Mesenchymal stem cell (in vitro differentiated cells and primary cell): Measurements from ENCODE around the gene THAP5.
A peak's percentile ranks its signal among the peaks of the same experiment; 100 is the strongest.

Source experiments
- DNase-seq: peaks from one replicate; pipeline ENCODE4 v3.0.0-alpha.2; 2013
- H2AFZ ChIP-seq: one replicate; pipeline ENCODE4 v1.6.1; 2013; ENCODE audit warnings: low read depth, mild to moderate bottlenecking, control low read depth, inconsistent platforms, low read length, moderate library complexity
- H2AK5ac ChIP-seq: 2 replicates; pipeline ENCODE4 v1.6.1; 2013; ENCODE audit warnings: low read length, moderate library complexity, mild to moderate bottlenecking, inconsistent platforms; ENCODE audit not compliant: severe bottlenecking
- H2BK120ac ChIP-seq: one replicate; pipeline ENCODE4 v1.6.1; 2013; ENCODE audit warnings: low read depth, mild to moderate bottlenecking, inconsistent platforms, low read length, moderate library complexity
- H2BK12ac ChIP-seq, 2 experiments: one replicate each; pipeline ENCODE4 v1.6.1; 2013; ENCODE audit warnings: inconsistent platforms in 2 of 2, low read length in 2 of 2, mild to moderate bottlenecking in 2 of 2, moderate library complexity in 2 of 2, control low read depth in 1 of 2
- H2BK15ac ChIP-seq: one replicate; pipeline ENCODE4 v1.6.1; 2013; ENCODE audit warnings: mild to moderate bottlenecking, low read depth, inconsistent platforms; ENCODE audit not compliant: poor library complexity, severe bottlenecking
- H2BK5ac ChIP-seq: 2 replicates; pipeline ENCODE4 v1.6.1; 2013; ENCODE audit warnings: low read depth, mild to moderate bottlenecking, low read length, control low read depth, inconsistent platforms; ENCODE audit not compliant: poor library complexity, severe bottlenecking
- H3K14ac ChIP-seq, 2 experiments: one replicate each; pipeline ENCODE4 v1.6.1; 2013; ENCODE audit warnings: inconsistent platforms in 2 of 2, low read length in 2 of 2, control low read depth in 1 of 2, mild to moderate bottlenecking in 1 of 2, moderate library complexity in 1 of 2
- H3K18ac ChIP-seq, 2 experiments: one replicate each; pipeline ENCODE4 v1.6.1; 2013; ENCODE audit warnings: inconsistent platforms in 2 of 2, low read length in 2 of 2, control low read depth in 1 of 2, low read depth in 1 of 2, mild to moderate bottlenecking in 1 of 2
- H3K23ac ChIP-seq, 2 experiments: one replicate each; pipeline ENCODE4 v1.6.1; 2013; ENCODE audit warnings: inconsistent platforms in 2 of 2, low read length in 2 of 2, mild to moderate bottlenecking in 2 of 2, moderate library complexity in 2 of 2, control low read depth in 1 of 2
- H3K27ac ChIP-seq: 2 replicates; pipeline ENCODE4 v1.5.1; 2013; ENCODE audit warnings: mild to moderate bottlenecking, moderate library complexity, low read length, control low read depth, inconsistent platforms; ENCODE audit not compliant: poor library complexity, severe bottlenecking
- H3K27me3 ChIP-seq, 2 experiments: 2 replicates each; pipeline versions ENCODE4 v1.6.1 to v1.7.0; 2013; ENCODE audit warnings: low read length in 2 of 2, mild to moderate bottlenecking in 2 of 2, moderate library complexity in 2 of 2, control low read depth in 1 of 2, inconsistent platforms in 1 of 2; ENCODE audit not compliant: control insufficient read depth in 1 of 2, insufficient read depth in 1 of 2
- H3K36me3 ChIP-seq, 2 experiments: 2 replicates each; pipeline versions ENCODE4 v1.6.1 to v1.7.0; 2013; ENCODE audit warnings: low read length in 2 of 2, control low read depth in 1 of 2, inconsistent platforms in 1 of 2, low read depth in 1 of 2, mild to moderate bottlenecking in 1 of 2; ENCODE audit not compliant: insufficient read depth in 2 of 2, control insufficient read depth in 1 of 2
- H3K4ac ChIP-seq, 2 experiments: one replicate each; pipeline ENCODE4 v1.6.1; 2013; ENCODE audit warnings: inconsistent platforms in 2 of 2, low read length in 2 of 2, mild to moderate bottlenecking in 2 of 2, moderate library complexity in 2 of 2, control low read depth in 1 of 2, low read depth in 1 of 2
- H3K4me1 ChIP-seq: 2 replicates; pipeline ENCODE4 v1.6.1; 2013; ENCODE audit warnings: low read depth, low read length, control low read depth; ENCODE audit not compliant: control insufficient read depth, insufficient read depth
- H3K4me2 ChIP-seq: 2 replicates; pipeline ENCODE4 v1.6.1; 2013; ENCODE audit warnings: low read length, mild to moderate bottlenecking, inconsistent platforms; ENCODE audit not compliant: poor library complexity, severe bottlenecking
- H3K4me3 ChIP-seq, 2 experiments: 2 replicates each; pipeline versions ENCODE4 v1.5.1 to v1.7.0; 2013; ENCODE audit warnings: low read length in 2 of 2, mild to moderate bottlenecking in 2 of 2, control low read depth in 1 of 2, low read depth in 1 of 2; ENCODE audit not compliant: insufficient read depth in 1 of 2
- H3K79me1 ChIP-seq: replicated peaks from 2 replicates; pipeline ENCODE4 v1.6.1; 2013; ENCODE audit warnings: mild to moderate bottlenecking, control low read depth, low read length, inconsistent platforms; ENCODE audit not compliant: poor library complexity, severe bottlenecking
- H3K9ac ChIP-seq: 2 replicates; pipeline ENCODE4 v1.7.0; 2013; ENCODE audit warnings: mild to moderate bottlenecking, low read length, moderate library complexity
- H3K9me3 ChIP-seq: 2 replicates; pipeline ENCODE4 v1.7.0; 2013; ENCODE audit warnings: mild to moderate bottlenecking, low read length; ENCODE audit not compliant: control insufficient read depth
- H4K8ac ChIP-seq: one replicate; pipeline ENCODE4 v1.6.1; 2013; ENCODE audit warnings: inconsistent platforms, mild to moderate bottlenecking, low read length, moderate library complexity
- H4K91ac ChIP-seq: one replicate; pipeline ENCODE4 v1.6.1; 2013; ENCODE audit warnings: mild to moderate bottlenecking, low read length, inconsistent platforms
- WGBS: methylation state at CpG from one replicate; pipeline ENCODE4 v1.1.7; 2013; ENCODE audit warnings: mixed read lengths; 5-methylcytosine and 5-hydroxymethylcytosine counted together

The THAP5 gene

DNA sequence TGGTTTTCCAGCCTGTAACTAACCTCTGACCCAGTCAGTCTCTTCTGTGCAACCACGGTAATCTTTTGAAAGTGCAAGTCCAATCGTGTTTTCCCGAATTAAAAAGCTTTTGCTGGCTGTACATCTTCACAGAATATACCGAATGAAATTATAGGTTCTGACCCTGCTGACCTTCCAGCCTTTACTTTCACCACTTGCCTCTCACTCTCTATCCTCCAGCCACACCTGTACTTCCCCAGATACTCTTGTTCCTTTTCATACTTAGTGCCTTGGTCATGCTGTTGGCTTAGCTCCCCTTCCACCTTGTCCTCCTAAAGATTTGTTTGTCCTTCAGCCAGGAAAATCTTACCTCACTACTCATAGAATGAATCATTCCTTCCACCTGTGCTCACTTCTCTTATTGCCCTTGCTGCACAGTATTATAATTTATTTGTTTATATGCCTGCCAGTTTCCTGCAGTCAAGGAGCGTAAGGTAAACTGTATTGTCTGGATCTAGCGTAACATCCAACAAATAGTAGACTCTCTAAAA, 41.3 kb downstream of the THAP5 start:
- Histone ChIP-seq H3K4me2 (no peak overlapping the region), H3K9me3 (no peaks in the 10 kb centered on the region), H3K4me3 (no peak overlapping the region), H3K4me1 (peaks cover 3% of the 10 kb centered on the region), H2BK15ac (no peak overlapping the region), H2AK5ac (no peak overlapping the region), H3K4ac (no peak overlapping the region), H3K14ac (no peak overlapping the region), H3K27ac (no peak overlapping the region), H2BK120ac (no peak overlapping the region), H3K9ac (no peak overlapping the region), H2BK12ac (no peak overlapping the region), H3K36me3 (no peaks in the 10 kb centered on the region), H3K27me3 (no peaks in the 10 kb centered on the region), H2BK5ac (no peak overlapping the region), H3K79me1 (peaks cover 4% of the 10 kb centered on the region), H3K18ac (no peak overlapping the region), H2AFZ (no peak overlapping the region), H4K8ac (no peak overlapping the region), H4K91ac (no peak overlapping the region), H3K23ac (no peak overlapping the region)
- 96% methylated on average over 4 of the region's 6 CpGs for WGBS
- no peak for DNase-seq

GRCh38 chr7:108526768-108527017, 42.8 kb downstream of the THAP5 start:
- Histone ChIP-seq H2BK15ac (no peak overlapping the region), H3K79me1 (peaks cover 10% of the 10 kb centered on the region), H3K9ac (peak overlapping the region; percentile 97), H3K4me3 (peak overlapping the region; percentile 61 to 95), H3K14ac (no peak overlapping the region), H4K8ac (no peak overlapping the region), H3K27ac (peak overlapping the region; percentile 80), H3K9me3 (no peaks in the 10 kb centered on the region), H2AFZ (no peak overlapping the region), H3K23ac (no peak overlapping the region), H3K4me1 (peaks cover 3% of the 10 kb centered on the region), H2AK5ac (no peak overlapping the region), H2BK120ac (peak overlapping the region; percentile 34), H3K36me3 (no peaks in the 10 kb centered on the region), H3K18ac (peak overlapping the region; percentile 86 to 88), H4K91ac (peak overlapping the region; percentile 7), H3K27me3 (no peaks in the 10 kb centered on the region), H2BK5ac (no peak overlapping the region), H2BK12ac (no peak overlapping the region), H3K4me2 (peak overlapping the region; percentile 84), H3K4ac (peak overlapping the region in 1 of 2 experiments; percentile 13)
- DNase-seq, result no peak
- 27% methylated on average over 2 of the region's 3 CpGs for WGBS

DNA sequence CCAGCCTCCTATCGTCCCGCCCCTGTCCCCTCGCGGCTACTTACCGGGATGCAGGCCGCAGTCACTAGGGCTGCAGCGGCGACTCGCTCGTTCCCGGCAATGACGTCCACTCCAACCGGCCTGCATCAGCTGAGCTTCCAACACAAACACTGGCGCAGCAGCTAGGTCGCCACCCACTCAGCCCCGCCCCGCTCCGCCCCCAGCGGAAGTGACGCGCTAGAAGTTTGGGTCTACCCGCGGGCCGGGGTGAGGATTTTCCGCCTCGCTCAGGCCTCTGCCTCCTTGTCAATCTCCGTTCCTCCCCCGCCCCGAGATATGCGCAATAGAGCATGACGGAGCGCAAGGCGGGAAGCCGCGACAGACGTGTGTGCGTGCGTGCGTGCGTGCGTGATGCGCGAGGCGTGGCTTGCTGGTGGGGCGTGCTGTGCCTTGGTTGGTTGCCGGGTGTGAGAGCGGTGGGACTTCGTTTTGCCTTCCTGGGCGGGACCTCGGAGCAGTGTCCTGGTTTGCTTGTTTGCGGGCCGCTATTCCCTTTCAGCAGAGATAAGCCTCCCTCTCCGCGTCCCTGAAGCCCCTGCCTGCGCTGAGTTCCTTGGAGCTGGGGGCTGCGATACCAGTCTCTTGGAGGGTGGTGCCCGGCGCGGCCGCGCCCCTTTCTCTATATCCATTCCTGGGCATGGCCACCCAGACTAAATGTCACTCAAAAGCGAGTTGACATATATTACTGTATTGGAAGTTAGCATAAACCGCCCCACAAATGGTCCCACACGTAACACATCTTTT, 43.3 kb downstream of the THAP5 start, which contains the start of gene PNPLA8:
TSS of gene PNPLA8 (minus strand) at position 151 of the 783 bp plus-strand sequence. CDS start 10,644 bp downstream, outside the sequence.
- peak within 1 kb of the TSS; percentile 84 for H3K4me2 ChIP-seq
- H4K91ac ChIP-seq, result peak within 1 kb of the TSS; percentile 88
- H3K4ac ChIP-seq, result peak within 1 kb of the TSS in 1 of 2 experiments; percentile 88

GRCh38 chr7:108525327-108525984, 44.0 kb downstream of the THAP5 start:
- H3K9me3 ChIP-seq, result no peaks in the 10 kb centered on the region
- H3K4me3 ChIP-seq, result peak overlapping the region; percentile 89 to 95
- H3K18ac ChIP-seq, result peak overlapping the region; percentile 94 to 97
- H3K79me1 ChIP-seq, result peaks cover 12% of the 10 kb centered on the region
- H3K23ac ChIP-seq, result peak overlapping the region in 1 of 2 experiments; percentile 85
- peak overlapping the region; percentile 37 for H3K4me2 ChIP-seq
- H3K14ac ChIP-seq, result peak overlapping the region in 1 of 2 experiments; percentile 83
- peak overlapping the region; percentile 88 for H4K91ac ChIP-seq
- H4K8ac ChIP-seq, result peak overlapping the region; percentile 91
- no peak overlapping the region for H2BK120ac ChIP-seq
- peak overlapping the region; percentile 97 for H3K9ac ChIP-seq
- H2BK5ac ChIP-seq, result peak overlapping the region; percentile 66
- WGBS, result 0% methylated on average over 17 of the region's 22 CpGs
- peaks cover 3% of the 10 kb centered on the region for H3K4me1 ChIP-seq
- H2BK12ac ChIP-seq, result peak overlapping the region in 1 of 2 experiments; percentile 86
- H3K27ac ChIP-seq, result peak overlapping the region; percentile 96
- peaks cover 0 to under 1% of the 10 kb centered on the region in 2 experiments for H3K36me3 ChIP-seq
- peak overlapping the region in 1 of 2 experiments; percentile 88 for H3K4ac ChIP-seq
- peak overlapping the region; percentile 96 for H2AFZ ChIP-seq
- H2AK5ac ChIP-seq, result no peak overlapping the region
- peak; percentile 85 for DNase-seq
- H2BK15ac ChIP-seq, result peak overlapping the region; percentile 56
- H3K27me3 ChIP-seq, result no peaks in the 10 kb centered on the region

More for the DNA sequence above, 43.3 kb downstream of the THAP5 start, which contains the start of gene PNPLA8:
- peak within 1 kb of the TSS; percentile 96 for H2AFZ ChIP-seq
- peak within 1 kb of the TSS; percentile 91 for H4K8ac ChIP-seq
- H3K27me3 ChIP-seq, result no peaks in the 10 kb centered on the region
- H3K9ac ChIP-seq, result peak within 1 kb of the TSS; percentile 97
- H2AK5ac ChIP-seq, result no peak within 1 kb of the TSS
- H3K14ac ChIP-seq, result peak within 1 kb of the TSS; percentile 43 to 83
- peak; percentile 100 for DNase-seq
- H3K79me1 ChIP-seq, result peaks cover 10% of the 10 kb centered on the region
- H2BK12ac ChIP-seq, result peak within 1 kb of the TSS; percentile 33 to 86
- WGBS, result under 1% methylated on average over 56 of the region's 64 CpGs
- H3K9me3 ChIP-seq, result no peaks in the 10 kb centered on the region
- H2BK15ac ChIP-seq, result peak within 1 kb of the TSS; percentile 56
- peak within 1 kb of the TSS; percentile 96 for H3K27ac ChIP-seq
- no peaks in the 10 kb centered on the region for H3K36me3 ChIP-seq
- H2BK5ac ChIP-seq, result peak within 1 kb of the TSS; percentile 66
- peak within 1 kb of the TSS; percentile 89 for H2BK120ac ChIP-seq
- H3K18ac ChIP-seq, result peak within 1 kb of the TSS; percentile 94 to 97
- peaks cover 3% of the 10 kb centered on the region for H3K4me1 ChIP-seq
- peak within 1 kb of the TSS; percentile 89 to 95 for H3K4me3 ChIP-seq
- peak within 1 kb of the TSS in 1 of 2 experiments; percentile 85 for H3K23ac ChIP-seq
